Neural progenitor cell (in vitro differentiated cells): ENCODE measurements around the gene CEP63. TPM values are rescaled to one million over a fixed set of nuclear protein-coding genes. Genes with fewer than 3 reads are reported as not detected.

Source experiments
- DNase-seq: peaks from one replicate; pipeline ENCODE4 v3.0.0-alpha.2; 2016; ENCODE audit warnings: low spot score
- H2AFZ ChIP-seq: fragments of 200-600 bp; sonication (generic); replicated peaks from 2 replicates; pipeline ENCODE4 v1.6.1; 2016; ENCODE audit warnings: antibody characterized with exemption
- H3F3A ChIP-seq: fragments of 200-600 bp; sonication (generic); 2 replicates; pipeline ENCODE4 v1.6.1; 2016; ENCODE audit warnings: antibody characterized with exemption, low read depth
- H3K27ac ChIP-seq: fragments of 200-600 bp; sonication (generic); 2 replicates; pipeline ENCODE4 v1.5.1; 2016; ENCODE audit warnings: mild to moderate bottlenecking
- H3K27me3 ChIP-seq: fragments of 200-600 bp; sonication (generic); 2 replicates; pipeline ENCODE4 v1.6.1; 2016; ENCODE audit warnings: mild to moderate bottlenecking, moderate library complexity
- H3K36me3 ChIP-seq: fragments of 200-600 bp; sonication (generic); 2 replicates; pipeline ENCODE4 v1.5.1; 2016
- H3K4me1 ChIP-seq: fragments of 200-600 bp; sonication (generic); 2 replicates; pipeline ENCODE4 v1.6.1; 2016; ENCODE audit warnings: mixed run types
- H3K4me2 ChIP-seq: fragments of 200-600 bp; sonication (generic); 2 replicates; pipeline ENCODE4 v1.6.1; 2016
- H3K4me3 ChIP-seq: fragments of 200-600 bp; sonication (generic); 2 replicates; pipeline ENCODE4 v1.5.1; 2016
- H3K79me2 ChIP-seq: fragments of 200-600 bp; sonication (generic); 2 replicates; pipeline ENCODE4 v1.6.1; 2016; ENCODE audit warnings: low read depth
- H3K9ac ChIP-seq: fragments of 200-600 bp; sonication (generic); 2 replicates; pipeline ENCODE4 v1.6.1; 2016
- H3K9me3 ChIP-seq: fragments of 200-600 bp; sonication (generic); 2 replicates; pipeline ENCODE4 v1.5.1; 2016; ENCODE audit warnings: low read depth
- H4K20me1 ChIP-seq: fragments of 200-600 bp; sonication (generic); 2 replicates; pipeline ENCODE4 v1.6.1; 2016; ENCODE audit warnings: low read depth
- H3K27ac Mint-ChIP-seq: 3 replicates; pipeline ENCODE4 v1.8.0; 2021; ENCODE audit warnings: mixed read lengths
- H3K27me3 Mint-ChIP-seq: 2 replicates; pipeline ENCODE4 v1.8.0; 2022; ENCODE audit warnings: low read depth, mild to moderate bottlenecking, inconsistent platforms, moderate library complexity, mixed read lengths; ENCODE audit not compliant: insufficient read depth
- H3K36me3 Mint-ChIP-seq: 3 replicates; pipeline ENCODE4 v1.8.0; 2021; ENCODE audit warnings: mixed read lengths
- H3K4me1 Mint-ChIP-seq: 3 replicates; pipeline ENCODE4 v1.8.0; 2021; ENCODE audit warnings: mixed read lengths
- H3K4me3 Mint-ChIP-seq: 3 replicates; pipeline ENCODE4 v1.8.0; 2021; ENCODE audit warnings: mild to moderate bottlenecking, moderate library complexity, mixed read lengths
- H3K9me3 Mint-ChIP-seq: 3 replicates; pipeline ENCODE4 v1.8.0; 2020; ENCODE audit warnings: mixed read lengths
- CTCF ChIP-seq: fragments of 200-600 bp; sonication (generic); IDR thresholded peaks from 2 replicates; pipeline ENCODE4 v1.5.1; 2017; ENCODE audit warnings: antibody characterized with exemption, mild to moderate bottlenecking
- EZH2 ChIP-seq: fragments of 200-600 bp; sonication (generic); IDR thresholded peaks from 2 replicates; pipeline ENCODE4 v1.6.1; 2017; ENCODE audit warnings: antibody characterized with exemption, mild to moderate bottlenecking, moderate library complexity
- EZH2phosphoT487 ChIP-seq: fragments of 200-600 bp; sonication (generic); IDR thresholded peaks from 2 replicates; pipeline ENCODE4 v1.6.1; 2017; ENCODE audit warnings: antibody characterized with exemption
- total RNA-seq: library from RNA; depleted of rRNA; stranded (reverse); fragments of >200 nt; gene quantifications from 2 replicates; pipeline ENCODE4 v1.2.3, GENCODE V29; 2015; ENCODE audit warnings: low replicate concordance

Gene CEP63
- total RNA-seq, 1 donor from 2014 or later, result 36.2 TPM

- Histone ChIP-seq H4K20me1 (no peaks in the 10 kb centered on the region), H3K4me2 (no peak overlapping the region), H3K4me1 (peaks cover 20% of the 10 kb centered on the region), H3F3A (no peaks in the 10 kb centered on the region), H3K9ac (no peak overlapping the region), H3K9me3 (no peaks in the 10 kb centered on the region), H2AFZ (no peak overlapping the region), H3K36me3 (no peaks in the 10 kb centered on the region), H3K27me3 (no peaks in the 10 kb centered on the region), H3K27ac (no peak overlapping the region), H3K79me2 (no peaks in the 10 kb centered on the region), H3K4me3 (no peak overlapping the region)
- DNase-seq, result no peak
- Mint-ChIP-seq H3K9me3 (no peaks in the 10 kb centered on the region), H3K36me3 (no peaks in the 10 kb centered on the region), H3K27ac (no peak overlapping the region), H3K27me3 (peaks cover 8% of the 10 kb centered on the region), H3K4me1 (peaks cover 10% of the 10 kb centered on the region), H3K4me3 (no peak overlapping the region)
- TF ChIP-seq CTCF (no peak), EZH2 (no peak), EZH2phosphoT487 (no peak)
Observed at GRCh38 chr3:134617608-134618477, 132.0 kb downstream of the CEP63 start.

GRCh38 chr3:134618478-134619300 lies 132.8 kb downstream of the CEP63 start:
- Histone ChIP-seq H2AFZ (no peak overlapping the region), H3K4me3 (no peak overlapping the region), H3K27ac (no peak overlapping the region), H3K4me1 (peaks cover 20% of the 10 kb centered on the region), H3K79me2 (no peaks in the 10 kb centered on the region), H3K9ac (no peak overlapping the region), H3K9me3 (no peaks in the 10 kb centered on the region), H3K4me2 (peak overlapping the region; percentile 42), H3F3A (no peaks in the 10 kb centered on the region), H3K27me3 (no peaks in the 10 kb centered on the region), H4K20me1 (no peaks in the 10 kb centered on the region), H3K36me3 (no peaks in the 10 kb centered on the region)
- Mint-ChIP-seq H3K9me3 (no peaks in the 10 kb centered on the region), H3K4me3 (no peak overlapping the region), H3K27ac (peak overlapping the region; percentile 66), H3K27me3 (peaks cover 6% of the 10 kb centered on the region), H3K36me3 (no peaks in the 10 kb centered on the region), H3K4me1 (peaks cover 8% of the 10 kb centered on the region)
- TF ChIP-seq EZH2, result no peak
- TF ChIP-seq EZH2phosphoT487, result no peak
- no peak for TF ChIP-seq CTCF
- DNase-seq, result no peak

GRCh38 chr3:134619301-134619615 lies 133.4 kb downstream of the CEP63 start:
- Histone ChIP-seq H3K79me2 (no peaks in the 10 kb centered on the region), H3K27ac (no peak overlapping the region), H3K36me3 (no peaks in the 10 kb centered on the region), H4K20me1 (no peaks in the 10 kb centered on the region), H3K9ac (no peak overlapping the region), H3K9me3 (no peaks in the 10 kb centered on the region), H3K4me1 (peaks cover 20% of the 10 kb centered on the region), H3K4me3 (no peak overlapping the region), H3K27me3 (no peaks in the 10 kb centered on the region), H2AFZ (no peak overlapping the region), H3F3A (no peaks in the 10 kb centered on the region), H3K4me2 (peak overlapping the region; percentile 42)
- TF ChIP-seq EZH2phosphoT487, result no peak
- no peak for TF ChIP-seq CTCF
- no peak for TF ChIP-seq EZH2
- H3K27ac Mint-ChIP-seq, result peak overlapping the region; percentile 66
- H3K36me3 Mint-ChIP-seq, result no peaks in the 10 kb centered on the region
- no peaks in the 10 kb centered on the region for H3K9me3 Mint-ChIP-seq
- no peak overlapping the region for H3K4me3 Mint-ChIP-seq
- no peak for DNase-seq
- H3K4me1 Mint-ChIP-seq, result peaks cover 8% of the 10 kb centered on the region
- H3K27me3 Mint-ChIP-seq, result peaks cover 6% of the 10 kb centered on the region
